Peyer's patch (tissue), 4 donors: Measurements from ENCODE around the gene XRCC5.

Source experiments
- POLR2A ChIP-seq, 2 donors: fragments of 450-650 bp; IDR thresholded peaks; one replicate each; pipeline ENCODE4 v1.5.1; 2017; ENCODE audit warnings: antibody characterized with exemption in 2 of 2, mild to moderate bottlenecking in 2 of 2, moderate library complexity in 2 of 2
- TF ChIP-seq, protein P1 (sequence below), 6 experiments: fragments of 450-650 bp in 4 of 6; fragments of 200-600 bp in 2 of 6; sonication (generic) in 1 of 6; IDR thresholded peaks; one replicate each; pipeline ENCODE4 v1.5.1; 2017 to 2019; ENCODE audit warnings: antibody characterized with exemption in 6 of 6, mild to moderate bottlenecking in 3 of 6, moderate library complexity in 1 of 6

DNA sequence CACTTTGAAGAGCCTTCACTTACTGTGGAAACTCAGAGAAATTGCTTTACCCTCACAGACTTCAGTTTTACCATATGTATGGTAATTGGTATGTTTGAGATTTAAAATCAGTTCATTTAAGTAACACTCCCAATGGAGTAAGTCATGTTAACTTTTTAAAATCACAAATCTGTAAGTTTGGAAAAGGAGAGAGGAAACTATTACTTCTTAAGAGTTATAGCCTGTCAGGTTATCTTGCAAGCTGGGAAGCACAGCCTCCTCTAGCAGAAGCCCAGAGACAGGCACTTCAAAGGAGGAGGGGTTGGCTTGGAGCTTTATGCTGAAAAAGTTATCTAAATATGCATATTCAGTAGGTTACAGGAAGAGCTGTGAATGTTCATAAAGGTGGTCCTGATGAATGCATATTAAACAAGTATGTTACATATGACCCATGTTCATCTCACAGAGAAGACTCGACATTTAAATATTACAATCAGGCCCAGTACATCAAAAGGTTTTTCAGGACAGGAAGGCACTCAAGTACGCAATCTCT, 102.5 kb downstream of the XRCC5 start:
- TF ChIP-seq, protein P1, sequence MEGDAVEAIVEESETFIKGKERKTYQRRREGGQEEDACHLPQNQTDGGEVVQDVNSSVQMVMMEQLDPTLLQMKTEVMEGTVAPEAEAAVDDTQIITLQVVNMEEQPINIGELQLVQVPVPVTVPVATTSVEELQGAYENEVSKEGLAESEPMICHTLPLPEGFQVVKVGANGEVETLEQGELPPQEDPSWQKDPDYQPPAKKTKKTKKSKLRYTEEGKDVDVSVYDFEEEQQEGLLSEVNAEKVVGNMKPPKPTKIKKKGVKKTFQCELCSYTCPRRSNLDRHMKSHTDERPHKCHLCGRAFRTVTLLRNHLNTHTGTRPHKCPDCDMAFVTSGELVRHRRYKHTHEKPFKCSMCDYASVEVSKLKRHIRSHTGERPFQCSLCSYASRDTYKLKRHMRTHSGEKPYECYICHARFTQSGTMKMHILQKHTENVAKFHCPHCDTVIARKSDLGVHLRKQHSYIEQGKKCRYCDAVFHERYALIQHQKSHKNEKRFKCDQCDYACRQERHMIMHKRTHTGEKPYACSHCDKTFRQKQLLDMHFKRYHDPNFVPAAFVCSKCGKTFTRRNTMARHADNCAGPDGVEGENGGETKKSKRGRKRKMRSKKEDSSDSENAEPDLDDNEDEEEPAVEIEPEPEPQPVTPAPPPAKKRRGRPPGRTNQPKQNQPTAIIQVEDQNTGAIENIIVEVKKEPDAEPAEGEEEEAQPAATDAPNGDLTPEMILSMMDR (IDR thresholded peaks at IDR 0.05), result no peak
- TF ChIP-seq POLR2A (IDR thresholded peaks at IDR 0.05), result no peak
